Transverse colon (tissue), 4 donors: ENCODE measurements around the gene ANKRD33. TPM values are rescaled to one million over a fixed set of nuclear protein-coding genes. Genes with fewer than 3 reads are reported as not detected.
A peak's percentile ranks its signal among the peaks of the same experiment; 100 is the strongest.

Experiments used
- DNase-seq: peaks from one replicate; pipeline ENCODE4 v3.0.0-alpha.2; 2019
- H3K27ac ChIP-seq, 4 donors: fragments of 200-600 bp; sonication (generic); 2 replicates each; pipeline ENCODE4 v1.5.1; 2016 to 2018; ENCODE audit warnings: inconsistent platforms in 4 of 4
- H3K27me3 ChIP-seq: fragments of 200-600 bp; sonication (generic); 2 replicates; pipeline ENCODE4 v1.5.1; 2017; ENCODE audit warnings: inconsistent platforms
- H3K36me3 ChIP-seq, 4 donors: fragments of 200-600 bp; sonication (generic); 2 replicates each; pipeline ENCODE4 v1.5.1; 2017 to 2019; ENCODE audit warnings: inconsistent platforms in 4 of 4
- H3K4me1 ChIP-seq, 4 donors: fragments of 200-600 bp; sonication (generic); 2 replicates each; pipeline ENCODE4 v1.5.1; 2017 to 2020; ENCODE audit warnings: inconsistent platforms in 4 of 4
- H3K4me3 ChIP-seq, 4 donors: fragments of 200-600 bp; sonication (generic); 1 replicate in 1 of 4; 2 replicates in 3 of 4; pipeline versions ENCODE4 v1.5.1 to v1.6.1; 2017 to 2019; ENCODE audit warnings: inconsistent platforms in 4 of 4
- H3K9me3 ChIP-seq, 2 donors: fragments of 200-600 bp; sonication (generic); 2 replicates each; pipeline ENCODE4 v1.5.1; 2017 to 2019; ENCODE audit warnings: inconsistent platforms in 2 of 2
- CTCF ChIP-seq, 5 experiments: fragments of 200-600 bp in 3 of 5; fragments of 450-650 bp in 2 of 5; sonication (generic) in 3 of 5; IDR thresholded peaks; 1 replicate in 2 of 5; 2 replicates in 3 of 5; pipeline ENCODE4 v1.5.1; 2016 to 2017; ENCODE audit warnings: antibody characterized with exemption in 5 of 5, inconsistent platforms in 3 of 5, mild to moderate bottlenecking in 2 of 5, moderate library complexity in 1 of 5
- EP300 ChIP-seq: sonication (generic); formaldehyde crosslinking; IDR thresholded peaks from one replicate; pipeline ENCODE4 v1.6.1; 2017; ENCODE audit warnings: antibody characterized with exemption, low read depth
- POLR2A ChIP-seq: fragments of 450-650 bp; IDR thresholded peaks from one replicate; pipeline ENCODE4 v1.6.1; 2016; ENCODE audit warnings: antibody characterized with exemption, mild to moderate bottlenecking, moderate library complexity
- POLR2AphosphoS5 ChIP-seq, 3 donors: sonication (generic); formaldehyde crosslinking; IDR thresholded peaks; one replicate each; pipeline ENCODE4 v1.6.1; 2016; ENCODE audit warnings: antibody characterized with exemption in 3 of 3
- WGBS, 2 donors: methylation state at CpG; one replicate each; pipeline ENCODE4 v1.1.5; 2018; ENCODE audit warnings: low coverage in 1 of 2; 5-methylcytosine and 5-hydroxymethylcytosine counted together
- in situ Hi-C, 4 donors: fragments of 200-750 bp; cut with MboI; loops; one replicate each; pipeline versions ENCODE4 v1.15.0 to v1.15.1; 2017; ENCODE audit warnings: low sequenced_read_pairs in 3 of 4, low pct_ligation_motif_present in 1 of 4, low pct_unique_long_range_greater_than_20kb in 1 of 4
- intact Hi-C: fragments of 100-400 bp; cut with DNase I; formaldehyde crosslinking; loops from one replicate; pipeline ENCODE4 v1.15.1; 2023; ENCODE audit warnings: low total_unique reads
- total RNA-seq, 4 donors: library from RNA; depleted of rRNA; stranded (reverse); fragments of >200 nt; gene quantifications; one replicate each; pipeline ENCODE4 v1.1.0, GENCODE V29; 2016

ANKRD33 gene
- total RNA-seq, 4 donors from 2014 or later = not detected

GRCh38 chr12:51926064-51926632 lies 38.2 kb downstream of the ANKRD33 start:
- Histone ChIP-seq H3K4me3 (no peak overlapping the region), H3K36me3 (no peaks in the 10 kb centered on the region), H3K9me3 (no peaks in the 10 kb centered on the region), H3K27me3 (no peaks in the 10 kb centered on the region), H3K27ac (no peak overlapping the region), H3K4me1 (peaks cover 4 to 22% (median 14%) of the 10 kb centered on the region in 4 donors)
- TF ChIP-seq POLR2A (no peak), POLR2AphosphoS5 (IDR thresholded peaks at IDR 0.05) (no peak), EP300 (no peak), CTCF (IDR thresholded peaks at IDR 0.05) (no peak)
- no peak for DNase-seq
- in situ Hi-C loops = loop anchor here in 3 of 4 donors (5.0 to 10.0 kb wide), 3 partner anchors 49 to 59 kb away; no protein-coding TSS in a partner anchor
- WGBS, 2 donors = 76% methylated on average over 8 of the region's 8 CpGs; no CpG with 5 or more reads in 1 of the 2 donors
- intact Hi-C loops = no loop called here

- DNase-seq = peak; percentile 77
- no peak for TF ChIP-seq EP300
- TF ChIP-seq CTCF (IDR thresholded peaks at IDR 0.05) = peak; percentile 48 to 83 (median 69)
- H3K27me3 ChIP-seq = no peaks in the 10 kb centered on the region
- no peaks in the 10 kb centered on the region for H3K9me3 ChIP-seq
- 65 to 67% methylated on average over 2 of the region's 2 CpGs for WGBS, 2 donors
- H3K4me3 ChIP-seq = no peak overlapping the region
- in situ Hi-C loops (loop anchor here in 3 of 4 donors (5.0 to 10.0 kb wide), 3 partner anchors 48 to 58 kb away; no protein-coding TSS in a partner anchor), intact Hi-C loops (no loop called here)
- no peak overlapping the region for H3K27ac ChIP-seq
- H3K4me1 ChIP-seq = peaks cover 4 to 22% (median 14%) of the 10 kb centered on the region in 4 donors
- no peaks in the 10 kb centered on the region for H3K36me3 ChIP-seq
Measured at GRCh38 chr12:51926718-51927117, 38.8 kb downstream of the ANKRD33 start.

- Histone ChIP-seq H3K27ac (no peak overlapping the region), H3K9me3 (no peaks in the 10 kb centered on the region), H3K36me3 (no peaks in the 10 kb centered on the region), H3K4me1 (no peaks in the 10 kb centered on the region), H3K4me3 (no peak overlapping the region), H3K27me3 (no peaks in the 10 kb centered on the region)
- TF ChIP-seq POLR2A (no peak), POLR2AphosphoS5 (IDR thresholded peaks at IDR 0.05) (no peak), CTCF (IDR thresholded peaks at IDR 0.05) (no peak), EP300 (no peak)
- 84 to 90% methylated on average over 4 to 5 of the region's 5 CpGs for WGBS, 2 donors
- intact Hi-C loops = no loop called here
- in situ Hi-C loops = no loop called here
- DNase-seq = no peak
Measured at GRCh38 chr12:51932218-51933076, 44.5 kb downstream of the ANKRD33 start.

- WGBS, 2 donors = 92 to 94% methylated on average over 3 to 4 of the region's 4 CpGs
- Histone ChIP-seq H3K27ac (no peak overlapping the region), H3K27me3 (no peaks in the 10 kb centered on the region), H3K36me3 (no peaks in the 10 kb centered on the region), H3K4me3 (no peak overlapping the region), H3K9me3 (no peaks in the 10 kb centered on the region), H3K4me1 (no peaks in the 10 kb centered on the region)
- in situ Hi-C loops (no loop called here), intact Hi-C loops (no loop called here)
- TF ChIP-seq POLR2A (no peak), EP300 (no peak), POLR2AphosphoS5 (IDR thresholded peaks at IDR 0.05) (no peak), CTCF (IDR thresholded peaks at IDR 0.05) (no peak)
- DNase-seq = no peak
Measured at GRCh38 chr12:51934080-51934479, 46.2 kb downstream of the ANKRD33 start.
